ENCODE measurements around the gene EEF2.
A peak's percentile ranks its signal among the peaks of the same experiment; 100 is the strongest.
"Not testable (repeated sequence)": the region's sequence is repeated elsewhere in the genome, so short reads cannot be mapped to it uniquely, and the experiment has no call there.

The EEF2 gene

GRCh38 chr19:3963458-3964255 is 21.6 kb downstream of the EEF2 start:
- H3K27ac ChIP-seq = no peak overlapping the region
- no peak for DNase-seq (ENCODE audit: low spot score)
- TF ChIP-seq CTCF (IDR thresholded peaks at IDR 0.05) = no peak
- H3K4me3 ChIP-seq = no peak overlapping the region

- no peak for DNase-seq (ENCODE audit: low spot score)
- no peak overlapping the region for H3K4me3 ChIP-seq
- H3K27ac ChIP-seq = no peak overlapping the region
- no peak for TF ChIP-seq CTCF (IDR thresholded peaks at IDR 0.05)
Measured at GRCh38 chr19:3961007-3961406, 24.3 kb downstream of the EEF2 start.

- H3K4me3 ChIP-seq = no peak overlapping the region
- no peak for DNase-seq (ENCODE audit: low spot score)
- no peak for TF ChIP-seq CTCF (IDR thresholded peaks at IDR 0.05)
- no peak overlapping the region for H3K27ac ChIP-seq
Measured at GRCh38 chr19:3959766-3960131, 25.5 kb downstream of the EEF2 start.

GRCh38 chr19:3958836-3959765 is 26.2 kb downstream of the EEF2 start:
- DNase-seq (ENCODE audit: low spot score) = no peak
- Histone ChIP-seq H3K27ac (no peak overlapping the region), H3K4me3 (no peak overlapping the region)
- TF ChIP-seq CTCF (IDR thresholded peaks at IDR 0.05) = no peak

- TF ChIP-seq CTCF (IDR thresholded peaks at IDR 0.05) = no peak
- Histone ChIP-seq H3K27ac (peak overlapping the region; percentile 9 to 27), H3K4me3 (no peak overlapping the region)
- peak; percentile 71 for DNase-seq (ENCODE audit: low spot score)
Measured at GRCh38 chr19:3955688-3956087, 29.6 kb downstream of the EEF2 start.

- H3K4me3 ChIP-seq; DNase-seq (ENCODE audit: low spot score): not testable (repeated sequence)
- H3K27ac ChIP-seq = peak overlapping the region; percentile 9 to 27
Measured at GRCh38 chr19:3955276-3955675, 30.0 kb downstream of the EEF2 start.

- peak overlapping the region; percentile 62 to 81 for H3K27ac ChIP-seq
- no peak overlapping the region for H3K4me3 ChIP-seq
- peak; percentile 70 for DNase-seq (ENCODE audit: low spot score)
- no peak for TF ChIP-seq CTCF (IDR thresholded peaks at IDR 0.05)
Measured at GRCh38 chr19:3954107-3954506, 31.2 kb downstream of the EEF2 start.

- not testable (repeated sequence) for DNase-seq (ENCODE audit: low spot score); H3K4me3 ChIP-seq
- H3K27ac ChIP-seq = peak overlapping the region; percentile 62 to 81
Measured at GRCh38 chr19:3952755-3953276, 32.4 kb downstream of the EEF2 start.

Measured in coronary artery (tissue), 2 donors.